Mesenchymal stem cell (in vitro differentiated cells and primary cell): ENCODE results near the gene DRC1.

Experiments used
- DNase-seq: peaks from one replicate; pipeline ENCODE4 v3.0.0-alpha.2; 2013
- H2AFZ ChIP-seq: one replicate; pipeline ENCODE4 v1.6.1; 2013; ENCODE audit warnings: low read depth, mild to moderate bottlenecking, control low read depth, inconsistent platforms, low read length, moderate library complexity
- H2AK5ac ChIP-seq: 2 replicates; pipeline ENCODE4 v1.6.1; 2013; ENCODE audit warnings: low read length, moderate library complexity, mild to moderate bottlenecking, inconsistent platforms; ENCODE audit not compliant: severe bottlenecking
- H2BK120ac ChIP-seq: one replicate; pipeline ENCODE4 v1.6.1; 2013; ENCODE audit warnings: low read depth, mild to moderate bottlenecking, inconsistent platforms, low read length, moderate library complexity
- H2BK12ac ChIP-seq, 2 experiments: one replicate each; pipeline ENCODE4 v1.6.1; 2013; ENCODE audit warnings: inconsistent platforms in 2 of 2, low read length in 2 of 2, mild to moderate bottlenecking in 2 of 2, moderate library complexity in 2 of 2, control low read depth in 1 of 2
- H2BK15ac ChIP-seq: one replicate; pipeline ENCODE4 v1.6.1; 2013; ENCODE audit warnings: mild to moderate bottlenecking, low read depth, inconsistent platforms; ENCODE audit not compliant: poor library complexity, severe bottlenecking
- H2BK5ac ChIP-seq: 2 replicates; pipeline ENCODE4 v1.6.1; 2013; ENCODE audit warnings: low read depth, mild to moderate bottlenecking, low read length, control low read depth, inconsistent platforms; ENCODE audit not compliant: poor library complexity, severe bottlenecking
- H3K14ac ChIP-seq, 2 experiments: one replicate each; pipeline ENCODE4 v1.6.1; 2013; ENCODE audit warnings: inconsistent platforms in 2 of 2, low read length in 2 of 2, control low read depth in 1 of 2, mild to moderate bottlenecking in 1 of 2, moderate library complexity in 1 of 2
- H3K18ac ChIP-seq, 2 experiments: one replicate each; pipeline ENCODE4 v1.6.1; 2013; ENCODE audit warnings: inconsistent platforms in 2 of 2, low read length in 2 of 2, control low read depth in 1 of 2, low read depth in 1 of 2, mild to moderate bottlenecking in 1 of 2
- H3K23ac ChIP-seq, 2 experiments: one replicate each; pipeline ENCODE4 v1.6.1; 2013; ENCODE audit warnings: inconsistent platforms in 2 of 2, low read length in 2 of 2, mild to moderate bottlenecking in 2 of 2, moderate library complexity in 2 of 2, control low read depth in 1 of 2
- H3K27ac ChIP-seq: 2 replicates; pipeline ENCODE4 v1.5.1; 2013; ENCODE audit warnings: mild to moderate bottlenecking, moderate library complexity, low read length, control low read depth, inconsistent platforms; ENCODE audit not compliant: poor library complexity, severe bottlenecking
- H3K27me3 ChIP-seq, 2 experiments: 2 replicates each; pipeline versions ENCODE4 v1.6.1 to v1.7.0; 2013; ENCODE audit warnings: low read length in 2 of 2, mild to moderate bottlenecking in 2 of 2, moderate library complexity in 2 of 2, control low read depth in 1 of 2, inconsistent platforms in 1 of 2; ENCODE audit not compliant: control insufficient read depth in 1 of 2, insufficient read depth in 1 of 2
- H3K36me3 ChIP-seq, 2 experiments: 2 replicates each; pipeline versions ENCODE4 v1.6.1 to v1.7.0; 2013; ENCODE audit warnings: low read length in 2 of 2, control low read depth in 1 of 2, inconsistent platforms in 1 of 2, low read depth in 1 of 2, mild to moderate bottlenecking in 1 of 2; ENCODE audit not compliant: insufficient read depth in 2 of 2, control insufficient read depth in 1 of 2
- H3K4ac ChIP-seq, 2 experiments: one replicate each; pipeline ENCODE4 v1.6.1; 2013; ENCODE audit warnings: inconsistent platforms in 2 of 2, low read length in 2 of 2, mild to moderate bottlenecking in 2 of 2, moderate library complexity in 2 of 2, control low read depth in 1 of 2, low read depth in 1 of 2
- H3K4me1 ChIP-seq: 2 replicates; pipeline ENCODE4 v1.6.1; 2013; ENCODE audit warnings: low read depth, low read length, control low read depth; ENCODE audit not compliant: control insufficient read depth, insufficient read depth
- H3K4me2 ChIP-seq: 2 replicates; pipeline ENCODE4 v1.6.1; 2013; ENCODE audit warnings: low read length, mild to moderate bottlenecking, inconsistent platforms; ENCODE audit not compliant: poor library complexity, severe bottlenecking
- H3K4me3 ChIP-seq, 2 experiments: 2 replicates each; pipeline versions ENCODE4 v1.5.1 to v1.7.0; 2013; ENCODE audit warnings: low read length in 2 of 2, mild to moderate bottlenecking in 2 of 2, control low read depth in 1 of 2, low read depth in 1 of 2; ENCODE audit not compliant: insufficient read depth in 1 of 2
- H3K79me1 ChIP-seq: replicated peaks from 2 replicates; pipeline ENCODE4 v1.6.1; 2013; ENCODE audit warnings: mild to moderate bottlenecking, control low read depth, low read length, inconsistent platforms; ENCODE audit not compliant: poor library complexity, severe bottlenecking
- H3K9ac ChIP-seq: 2 replicates; pipeline ENCODE4 v1.7.0; 2013; ENCODE audit warnings: mild to moderate bottlenecking, low read length, moderate library complexity
- H3K9me3 ChIP-seq: 2 replicates; pipeline ENCODE4 v1.7.0; 2013; ENCODE audit warnings: mild to moderate bottlenecking, low read length; ENCODE audit not compliant: control insufficient read depth
- H4K8ac ChIP-seq: one replicate; pipeline ENCODE4 v1.6.1; 2013; ENCODE audit warnings: inconsistent platforms, mild to moderate bottlenecking, low read length, moderate library complexity
- H4K91ac ChIP-seq: one replicate; pipeline ENCODE4 v1.6.1; 2013; ENCODE audit warnings: mild to moderate bottlenecking, low read length, inconsistent platforms
- WGBS: methylation state at CpG from one replicate; pipeline ENCODE4 v1.1.7; 2013; ENCODE audit warnings: mixed read lengths; 5-methylcytosine and 5-hydroxymethylcytosine counted together

DRC1 gene

DNA sequence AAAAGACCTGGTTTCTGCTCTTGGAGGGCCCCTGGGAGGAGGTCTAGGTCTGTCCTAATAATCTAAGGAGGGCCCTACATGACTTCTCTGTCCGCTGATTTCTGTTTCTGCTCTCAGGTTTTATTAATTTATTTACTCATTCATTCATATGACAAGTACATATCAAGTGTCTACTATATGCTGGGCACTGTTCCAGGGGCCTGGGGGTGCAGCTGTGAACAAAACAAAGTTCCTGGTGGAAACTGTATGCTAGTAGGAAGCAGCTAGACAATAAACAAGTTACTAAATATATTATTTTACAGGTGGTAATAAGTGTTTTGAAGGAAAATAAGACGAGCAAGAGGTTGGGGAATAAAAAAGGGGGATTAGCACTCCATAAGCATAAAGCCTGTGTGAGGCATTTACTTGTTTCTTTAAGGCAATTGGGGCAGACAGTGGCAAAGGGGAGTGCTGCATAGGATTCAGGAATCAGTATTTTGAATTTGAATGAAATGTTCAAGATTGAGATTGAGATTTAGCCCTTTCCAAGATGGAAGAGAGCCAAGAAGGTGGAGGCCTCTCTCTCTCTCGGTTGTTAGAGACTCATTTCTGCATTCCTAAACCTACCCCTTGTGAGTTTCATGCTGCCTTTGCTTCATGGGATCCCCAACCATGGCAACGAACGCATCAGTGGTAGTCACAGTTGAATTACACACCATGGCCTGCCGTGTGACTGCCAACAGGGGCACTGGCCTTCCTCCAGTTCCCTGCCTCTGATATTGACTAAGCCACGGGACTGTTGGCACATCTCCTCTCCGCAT is 28.3 kb downstream of the DRC1 start:
- no peak overlapping the region for H2AFZ ChIP-seq
- H2BK5ac ChIP-seq = no peak overlapping the region
- no peak overlapping the region for H4K8ac ChIP-seq
- 84% methylated on average over 7 of the region's 8 CpGs for WGBS
- no peak overlapping the region for H3K4me2 ChIP-seq
- H3K4me3 ChIP-seq = no peak overlapping the region
- no peak overlapping the region for H2BK12ac ChIP-seq
- no peak overlapping the region for H3K9ac ChIP-seq
- no peak overlapping the region for H3K18ac ChIP-seq
- H3K4me1 ChIP-seq = no peaks in the 10 kb centered on the region
- H3K36me3 ChIP-seq = no peaks in the 10 kb centered on the region
- no peak overlapping the region for H2BK15ac ChIP-seq
- no peak overlapping the region for H2BK120ac ChIP-seq
- no peak overlapping the region for H3K23ac ChIP-seq
- H3K14ac ChIP-seq = no peak overlapping the region
- no peak overlapping the region for H4K91ac ChIP-seq
- no peak overlapping the region for H3K27ac ChIP-seq
- peaks cover 0 to 8% of the 10 kb centered on the region in 2 experiments for H3K27me3 ChIP-seq
- H3K9me3 ChIP-seq = no peaks in the 10 kb centered on the region
- H2AK5ac ChIP-seq = no peak overlapping the region
- no peaks in the 10 kb centered on the region for H3K79me1 ChIP-seq
- no peak overlapping the region for H3K4ac ChIP-seq
- DNase-seq = no peak

DNA sequence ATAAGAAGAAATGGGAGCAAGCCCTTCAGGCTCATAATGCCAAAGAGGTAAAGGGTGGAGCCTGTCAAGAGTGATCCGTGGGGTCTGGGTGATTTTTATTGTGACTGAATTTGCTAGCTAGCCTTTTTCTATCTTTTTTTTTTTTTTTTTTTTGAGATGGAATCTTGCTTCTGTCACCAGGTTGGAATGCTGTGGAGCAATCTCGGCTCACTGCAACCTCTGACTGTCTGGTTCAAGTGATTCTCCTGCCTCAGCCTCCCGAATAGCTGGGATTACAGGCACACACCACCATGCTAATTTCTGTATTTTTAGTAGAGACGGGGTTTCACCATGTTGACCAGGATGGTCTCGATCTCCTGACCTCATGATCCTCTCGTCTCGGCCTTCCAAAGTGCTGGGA is 29.1 kb downstream of the DRC1 start:
- no peak overlapping the region for H2BK15ac ChIP-seq
- no peak overlapping the region for H3K27ac ChIP-seq
- no peaks in the 10 kb centered on the region for H3K9me3 ChIP-seq
- H3K4ac ChIP-seq = no peak overlapping the region
- H2BK120ac ChIP-seq = no peak overlapping the region
- H4K8ac ChIP-seq = no peak overlapping the region
- no peak overlapping the region for H3K18ac ChIP-seq
- no peaks in the 10 kb centered on the region for H3K79me1 ChIP-seq
- H3K14ac ChIP-seq = no peak overlapping the region
- H3K36me3 ChIP-seq = no peaks in the 10 kb centered on the region
- DNase-seq = peak; percentile 24
- H2BK12ac ChIP-seq = no peak overlapping the region
- no peak overlapping the region for H2AK5ac ChIP-seq
- 87% methylated on average over 7 of the region's 7 CpGs for WGBS
- H2AFZ ChIP-seq = no peak overlapping the region
- no peak overlapping the region for H2BK5ac ChIP-seq
- H3K27me3 ChIP-seq = peaks cover 0 to 8% of the 10 kb centered on the region in 2 experiments
- H4K91ac ChIP-seq = no peak overlapping the region
- H3K9ac ChIP-seq = peak overlapping the region; percentile 42
- no peak overlapping the region for H3K4me3 ChIP-seq
- H3K4me2 ChIP-seq = no peak overlapping the region
- H3K23ac ChIP-seq = no peak overlapping the region
- no peaks in the 10 kb centered on the region for H3K4me1 ChIP-seq

DNA sequence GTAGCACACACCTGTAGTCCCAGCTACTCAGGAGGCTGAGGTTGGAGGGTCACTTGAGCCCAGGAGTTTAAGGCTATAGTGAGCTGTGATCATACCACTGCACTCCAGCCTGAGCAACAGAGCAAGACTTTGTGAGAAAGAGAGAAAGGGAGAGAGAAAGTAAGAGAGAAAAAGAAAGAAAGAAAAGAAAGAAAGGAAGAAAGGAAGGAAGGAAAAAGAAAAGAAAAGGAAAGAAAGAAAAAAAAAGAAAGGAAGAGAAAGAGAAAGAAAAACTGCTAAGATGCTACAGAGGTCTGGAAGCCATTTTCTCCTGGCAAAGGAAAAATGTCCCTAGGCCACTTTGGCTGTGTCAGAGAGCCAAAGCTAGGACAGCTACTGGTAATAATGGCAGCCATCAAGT is 30.6 kb downstream of the DRC1 start:
- Histone ChIP-seq H2AK5ac (no peak overlapping the region), H3K18ac (no peak overlapping the region), H3K4me1 (no peaks in the 10 kb centered on the region), H3K4me2 (no peak overlapping the region), H3K9ac (no peak overlapping the region), H3K27me3 (peaks cover 0 to 8% of the 10 kb centered on the region in 2 experiments), H3K9me3 (no peaks in the 10 kb centered on the region), H3K23ac (no peak overlapping the region), H2BK5ac (no peak overlapping the region), H3K36me3 (no peaks in the 10 kb centered on the region), H4K91ac (no peak overlapping the region), H3K27ac (no peak overlapping the region), H2BK12ac (no peak overlapping the region), H3K14ac (no peak overlapping the region), H4K8ac (no peak overlapping the region), H2BK120ac (no peak overlapping the region), H3K4ac (no peak overlapping the region), H3K79me1 (no peaks in the 10 kb centered on the region), H3K4me3 (no peak overlapping the region), H2BK15ac (no peak overlapping the region), H2AFZ (no peak overlapping the region)
- no peak for DNase-seq

DNA sequence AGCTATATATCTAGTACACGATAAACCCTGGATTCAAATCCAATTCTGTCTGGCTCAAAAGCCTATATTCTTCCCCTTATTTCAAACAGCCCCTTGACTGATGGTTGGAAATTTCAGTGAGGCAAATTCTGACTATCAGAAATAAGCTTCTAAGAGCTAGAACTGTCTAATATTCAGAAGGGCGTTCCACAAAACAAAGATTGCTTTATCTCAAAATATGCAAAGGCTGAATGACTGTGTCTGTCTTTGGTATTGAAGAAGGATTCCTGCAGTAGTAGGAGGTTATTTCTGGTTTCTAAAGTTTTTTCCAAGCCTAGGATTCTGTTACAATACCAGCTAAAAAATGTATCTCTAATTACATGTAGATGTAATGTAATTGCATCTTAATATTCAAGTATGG is 31.1 kb downstream of the DRC1 start:
- Histone ChIP-seq H3K27me3 (peaks cover 0 to 8% of the 10 kb centered on the region in 2 experiments), H3K9me3 (no peaks in the 10 kb centered on the region), H3K4ac (no peak overlapping the region)

More for the DNA sequence above, 31.1 kb downstream of the DRC1 start:
- Histone ChIP-seq H3K4me2 (no peak overlapping the region), H3K9ac (no peak overlapping the region), H4K8ac (no peak overlapping the region), H3K14ac (no peak overlapping the region), H3K36me3 (no peaks in the 10 kb centered on the region), H2AK5ac (no peak overlapping the region), H3K79me1 (no peaks in the 10 kb centered on the region), H3K23ac (no peak overlapping the region), H2BK120ac (no peak overlapping the region), H3K18ac (no peak overlapping the region), H4K91ac (no peak overlapping the region), H2BK12ac (no peak overlapping the region), H2BK15ac (no peak overlapping the region), H3K27ac (no peak overlapping the region), H3K4me1 (no peaks in the 10 kb centered on the region), H3K4me3 (no peak overlapping the region), H2AFZ (no peak overlapping the region), H2BK5ac (no peak overlapping the region)
- 79% methylated on average over 2 of the region's 2 CpGs for WGBS
- no peak for DNase-seq
